Keratinocyte (primary cell): ENCODE data around the gene POPDC3. TPM values are rescaled to one million over a fixed set of nuclear protein-coding genes. Genes with fewer than 3 reads are reported as not detected.
"Not testable (repeated sequence)": the region's sequence is repeated elsewhere in the genome, so short reads cannot be mapped to it uniquely, and the experiment has no call there.

Experiments used
- DNase-seq: peaks from one replicate; pipeline ENCODE4 v3.0.0-alpha.2; 2011; ENCODE audit warnings: low read depth, missing footprints, low spot score
- FAIRE-seq: peaks from 2 replicates; lab custom pipeline; 2011; peaks lifted over from hg19 to GRCh38; lab: Jason Lieb, UNC
- H2AFZ ChIP-seq: 2 replicates; pipeline ENCODE4 v1.6.0; 2012; ENCODE audit warnings: low read length, control low read depth, inconsistent platforms; ENCODE audit not compliant: control insufficient read depth
- H3K27ac ChIP-seq: 2 replicates; pipeline ENCODE4 v1.5.1; 2011; ENCODE audit warnings: low read length; ENCODE audit not compliant: control insufficient read depth, insufficient read depth
- H3K27me3 ChIP-seq: 3 replicates; pipeline ENCODE4 v1.6.0; 2011; ENCODE audit warnings: low read length; ENCODE audit not compliant: control insufficient read depth, insufficient read depth; ENCODE audit errors: extremely low read depth
- H3K36me3 ChIP-seq, 2 experiments: 2 replicates in 1 of 2; 3 replicates in 1 of 2; pipeline ENCODE4 v1.5.1; 2011; ENCODE audit warnings: low read length in 2 of 2, mild to moderate bottlenecking in 1 of 2; ENCODE audit not compliant: control insufficient read depth in 2 of 2, insufficient read depth in 2 of 2; ENCODE audit errors: extremely low read depth in 1 of 2
- H3K4me1 ChIP-seq: 3 replicates; pipeline ENCODE4 v1.5.1; 2011; ENCODE audit warnings: low read length; ENCODE audit not compliant: control insufficient read depth, insufficient read depth; ENCODE audit errors: extremely low read depth
- H3K4me2 ChIP-seq: 3 replicates; pipeline ENCODE4 v1.6.0; 2011; ENCODE audit warnings: low read depth, low read length; ENCODE audit not compliant: control insufficient read depth, insufficient read depth; ENCODE audit errors: extremely low read depth
- H3K4me3 ChIP-seq, 3 experiments: fragments of 200-600 bp in 1 of 3; sonication (generic) in 1 of 3; 2 replicates in 2 of 3; 3 replicates in 1 of 3; pipeline ENCODE4 v1.5.1; 2011 to 2016; ENCODE audit warnings: low read length in 3 of 3, mild to moderate bottlenecking in 3 of 3, control low read depth in 2 of 3, inconsistent platforms in 1 of 3, low read depth in 1 of 3, mixed read lengths in 1 of 3, mixed run types in 1 of 3, moderate library complexity in 1 of 3; ENCODE audit not compliant: control insufficient read depth in 2 of 3, insufficient read depth in 2 of 3; ENCODE audit errors: extremely low read depth in 1 of 3
- H3K79me2 ChIP-seq: 2 replicates; pipeline ENCODE4 v1.6.0; 2012; ENCODE audit warnings: low read length; ENCODE audit not compliant: control insufficient read depth, insufficient read depth
- H3K9ac ChIP-seq: 3 replicates; pipeline ENCODE4 v1.6.0; 2011; ENCODE audit warnings: low read length; ENCODE audit not compliant: control insufficient read depth, insufficient read depth; ENCODE audit errors: extremely low read depth
- H3K9me1 ChIP-seq: 3 replicates; pipeline ENCODE4 v1.6.0; 2011; ENCODE audit warnings: low read length; ENCODE audit not compliant: control insufficient read depth, insufficient read depth; ENCODE audit errors: extremely low read depth
- H3K9me3 ChIP-seq: 2 replicates; pipeline ENCODE4 v1.5.1; 2012; ENCODE audit warnings: low read depth, low read length; ENCODE audit not compliant: control insufficient read depth
- H4K20me1 ChIP-seq: 3 replicates; pipeline ENCODE4 v1.6.0; 2011; ENCODE audit warnings: low read length; ENCODE audit not compliant: control insufficient read depth, insufficient read depth; ENCODE audit errors: extremely low read depth
- EZH2 ChIP-seq: IDR thresholded peaks from one replicate; pipeline ENCODE4 v1.6.1; 2012; ENCODE audit warnings: inconsistent platforms, mild to moderate bottlenecking, low read length, moderate library complexity
- dilution Hi-C: fragments of 300-500 bp; cut with MboI; formaldehyde crosslinking; loops from one replicate; pipeline ENCODE4 v1.7.0; 2020; ENCODE audit warnings: low sequenced_read_pairs; ENCODE audit not compliant: extremely low pct_ligation_motif_present
- polyA plus RNA-seq, 5 experiments: library from polyadenylated mRNA; depleted of rRNA in 3 of 5; stranded (reverse) in 3 of 5; stranded (forward) in 1 of 5; unstranded in 1 of 5; fragments of >200 nt; gene quantifications; 1 replicate in 1 of 5; 2 replicates in 3 of 5; 3 replicates in 1 of 5; pipeline versions ENCODE4 v1.2.1 to v1.2.3, GENCODE V29; 2011 to 2012; ENCODE audit warnings: missing spikeins in 2 of 5, low read depth in 1 of 5, low replicate concordance in 1 of 5
- TF ChIP-seq, protein P1 (sequence below), 3 experiments: IDR thresholded peaks in 1 of 3; conservative IDR thresholded peaks in 1 of 3; optimal IDR thresholded peaks in 1 of 3; 2 replicates in 2 of 3; 3 replicates in 1 of 3; pipeline versions ENCODE3 to v1.5.1; 2011; ENCODE audit warnings: low read length in 3 of 3, mild to moderate bottlenecking in 3 of 3, moderate library complexity in 2 of 3, control low read depth in 1 of 3, inconsistent platforms in 1 of 3; ENCODE audit not compliant: insufficient read depth in 2 of 3; ENCODE audit errors: extremely low read depth in 1 of 3

Gene POPDC3
- polyA plus RNA-seq, 1 donor (not counting 4 experiments of a cell fraction or from before 2014, with no cell fraction given), result 17.2 TPM

GRCh38 chr6:105226598-105227294, 46.9 kb upstream of the POPDC3 start:
- Histone ChIP-seq H3K4me3 (no peak overlapping the region), H3K36me3 (no peaks in the 10 kb centered on the region), H3K9me3 (no peaks in the 10 kb centered on the region), H3K4me1 (no peaks in the 10 kb centered on the region), H3K27ac (no peak overlapping the region), H3K79me2 (no peaks in the 10 kb centered on the region), H3K27me3 (peaks cover 23% of the 10 kb centered on the region), H3K4me2 (no peak overlapping the region), H3K9me1 (no peaks in the 10 kb centered on the region), H4K20me1 (no peaks in the 10 kb centered on the region), H3K9ac (no peak overlapping the region), H2AFZ (no peak overlapping the region)
- DNase-seq (no peak), FAIRE-seq (no peak)
- dilution Hi-C loops, result no loop called here
- no peak for TF ChIP-seq EZH2
- TF ChIP-seq, protein P1, sequence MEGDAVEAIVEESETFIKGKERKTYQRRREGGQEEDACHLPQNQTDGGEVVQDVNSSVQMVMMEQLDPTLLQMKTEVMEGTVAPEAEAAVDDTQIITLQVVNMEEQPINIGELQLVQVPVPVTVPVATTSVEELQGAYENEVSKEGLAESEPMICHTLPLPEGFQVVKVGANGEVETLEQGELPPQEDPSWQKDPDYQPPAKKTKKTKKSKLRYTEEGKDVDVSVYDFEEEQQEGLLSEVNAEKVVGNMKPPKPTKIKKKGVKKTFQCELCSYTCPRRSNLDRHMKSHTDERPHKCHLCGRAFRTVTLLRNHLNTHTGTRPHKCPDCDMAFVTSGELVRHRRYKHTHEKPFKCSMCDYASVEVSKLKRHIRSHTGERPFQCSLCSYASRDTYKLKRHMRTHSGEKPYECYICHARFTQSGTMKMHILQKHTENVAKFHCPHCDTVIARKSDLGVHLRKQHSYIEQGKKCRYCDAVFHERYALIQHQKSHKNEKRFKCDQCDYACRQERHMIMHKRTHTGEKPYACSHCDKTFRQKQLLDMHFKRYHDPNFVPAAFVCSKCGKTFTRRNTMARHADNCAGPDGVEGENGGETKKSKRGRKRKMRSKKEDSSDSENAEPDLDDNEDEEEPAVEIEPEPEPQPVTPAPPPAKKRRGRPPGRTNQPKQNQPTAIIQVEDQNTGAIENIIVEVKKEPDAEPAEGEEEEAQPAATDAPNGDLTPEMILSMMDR (optimal IDR thresholded peaks at IDR 0.05 in 1 of 3, IDR thresholded peaks at IDR 0.05 in 1 of 3, conservative IDR thresholded peaks at IDR 0.05 in 1 of 3; ENCODE audit: extremely low read depth in 1 of 3, insufficient read depth in 2 of 3, low read length in 3 of 3), result no peak

- Histone ChIP-seq H3K9ac (no peak overlapping the region), H4K20me1 (no peaks in the 10 kb centered on the region), H3K27me3 (peaks cover 23% of the 10 kb centered on the region), H3K36me3 (no peaks in the 10 kb centered on the region), H3K79me2 (no peaks in the 10 kb centered on the region), H3K4me3 (no peak overlapping the region), H3K4me2 (no peak overlapping the region), H3K9me1 (no peaks in the 10 kb centered on the region), H3K9me3 (no peaks in the 10 kb centered on the region), H3K4me1 (no peaks in the 10 kb centered on the region), H2AFZ (no peak overlapping the region), H3K27ac (no peak overlapping the region)
- FAIRE-seq (no peak), DNase-seq (no peak)
- dilution Hi-C loops, result no loop called here
- TF ChIP-seq, protein P1 (optimal IDR thresholded peaks at IDR 0.05 in 1 of 3, IDR thresholded peaks at IDR 0.05 in 1 of 3, conservative IDR thresholded peaks at IDR 0.05 in 1 of 3; ENCODE audit: extremely low read depth in 1 of 3, insufficient read depth in 2 of 3, low read length in 3 of 3), result no peak
Measured at GRCh38 chr6:105223242-105223641, 43.4 kb upstream of the POPDC3 start.

GRCh38 chr6:105221219-105221618, 41.4 kb upstream of the POPDC3 start:
- FAIRE-seq, DNase-seq, H2AFZ ChIP-seq: not testable (repeated sequence)

More at GRCh38 chr6:105221219-105221618, 41.4 kb upstream of the POPDC3 start:
- H3K4me3 ChIP-seq, H3K79me2 ChIP-seq, H3K36me3 ChIP-seq, H3K4me1 ChIP-seq, H4K20me1 ChIP-seq, H3K9me1 ChIP-seq, H3K9me3 ChIP-seq, H3K4me2 ChIP-seq, H3K9ac ChIP-seq, dilution Hi-C loops, H3K27ac ChIP-seq: not testable (repeated sequence)
- H3K27me3 ChIP-seq, result peaks cover 19% of the 10 kb centered on the region
